Measurements from ENCODE around the gene POFUT2. TPM values are rescaled to one million over a fixed set of nuclear protein-coding genes. Genes with fewer than 3 reads are reported as not detected.
A peak's percentile ranks its signal among the peaks of the same experiment; 100 is the strongest.

Gene POFUT2
- total RNA-seq, 1 experiment from 2014 or later, result 31.9 TPM

DNA sequence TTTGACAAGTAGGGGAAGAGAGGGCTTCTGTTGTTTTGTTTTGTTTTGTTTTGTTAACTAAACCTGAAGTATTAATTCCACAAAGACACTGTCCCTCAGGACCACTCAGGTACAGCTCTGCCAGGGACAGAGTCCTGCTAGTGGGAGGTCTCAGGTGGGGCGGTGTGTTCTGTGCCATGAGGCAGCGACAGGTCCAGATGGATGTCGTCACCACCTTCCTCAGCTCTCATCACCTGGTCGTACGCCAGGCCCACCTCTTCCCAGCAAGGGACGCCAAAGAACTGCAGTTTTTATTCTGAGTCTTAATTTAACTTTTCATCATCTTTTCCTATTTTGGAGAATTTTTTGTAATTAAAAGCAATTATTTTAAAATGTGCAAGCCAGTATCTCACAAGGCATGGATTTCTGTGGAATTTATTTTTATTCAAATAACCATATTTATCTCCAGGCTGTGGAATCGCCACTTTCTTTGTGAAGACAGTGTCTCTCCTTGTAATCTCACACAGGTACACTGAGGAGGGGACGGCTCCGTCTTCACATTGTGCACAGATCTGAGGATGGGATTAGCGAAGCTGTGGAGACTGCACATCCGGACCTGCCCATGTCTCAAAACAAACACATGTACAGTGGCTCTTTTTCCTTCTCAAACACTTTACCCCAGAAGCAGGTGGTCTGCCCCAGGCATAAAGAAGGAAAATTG lies 62.5 kb downstream of the POFUT2 start:
- DNase-seq (ENCODE audit: low spot score), result no peak

- DNase-seq (ENCODE audit: low spot score), result peak; percentile 33
Observed at GRCh38 chr21:45224189-45224938, 63.3 kb downstream of the POFUT2 start.

DNA sequence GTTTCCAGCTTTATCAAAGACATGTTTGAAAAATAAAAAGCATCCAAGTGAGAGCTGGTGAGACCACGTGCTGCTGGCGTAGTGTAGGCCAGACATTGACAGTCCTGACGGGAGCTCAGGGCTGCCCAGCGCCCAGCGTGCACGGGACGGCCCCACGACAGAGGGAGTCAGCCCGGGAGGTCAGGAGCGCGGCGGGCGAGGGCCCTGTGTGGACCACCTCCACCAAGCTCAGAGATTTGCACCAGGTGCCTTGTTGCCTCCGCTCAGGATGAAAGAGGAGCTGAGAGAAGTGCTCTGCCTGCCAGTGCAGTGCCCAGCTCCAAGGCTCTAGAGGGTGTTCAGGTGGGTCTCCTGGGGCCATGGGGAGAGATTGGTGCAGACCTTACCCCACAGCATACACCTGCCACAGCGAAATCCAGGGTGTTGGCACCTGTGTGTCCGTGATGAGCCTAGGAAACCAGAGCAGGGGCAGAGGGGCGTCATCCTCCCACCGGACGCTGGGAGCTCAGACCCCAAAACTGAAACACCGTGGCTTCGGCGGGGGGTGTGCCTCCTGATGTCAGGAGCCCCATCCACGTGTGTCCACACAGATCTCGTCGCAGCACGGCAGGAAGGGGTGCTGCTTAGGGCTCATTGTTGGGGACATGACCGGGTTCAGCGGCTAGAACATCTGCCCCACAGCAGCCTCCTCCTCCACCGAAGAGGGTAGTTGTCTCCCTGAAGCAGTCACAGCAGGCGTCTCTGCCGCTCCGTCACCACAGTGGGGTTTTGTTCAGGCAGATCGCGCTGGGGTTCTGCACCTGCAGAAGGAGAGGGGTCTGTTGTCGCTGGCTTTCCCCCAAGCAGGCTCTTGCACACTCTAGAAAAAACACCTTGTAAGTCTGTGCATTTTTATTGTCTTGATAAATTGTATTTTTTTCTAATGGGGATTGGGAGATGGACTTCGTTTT lies 64.2 kb downstream of the POFUT2 start:
- no peak for DNase-seq (ENCODE audit: low spot score)

GRCh38 chr21:45222001-45222400 lies 65.7 kb downstream of the POFUT2 start:
- DNase-seq (ENCODE audit: low spot score), result no peak

DNA sequence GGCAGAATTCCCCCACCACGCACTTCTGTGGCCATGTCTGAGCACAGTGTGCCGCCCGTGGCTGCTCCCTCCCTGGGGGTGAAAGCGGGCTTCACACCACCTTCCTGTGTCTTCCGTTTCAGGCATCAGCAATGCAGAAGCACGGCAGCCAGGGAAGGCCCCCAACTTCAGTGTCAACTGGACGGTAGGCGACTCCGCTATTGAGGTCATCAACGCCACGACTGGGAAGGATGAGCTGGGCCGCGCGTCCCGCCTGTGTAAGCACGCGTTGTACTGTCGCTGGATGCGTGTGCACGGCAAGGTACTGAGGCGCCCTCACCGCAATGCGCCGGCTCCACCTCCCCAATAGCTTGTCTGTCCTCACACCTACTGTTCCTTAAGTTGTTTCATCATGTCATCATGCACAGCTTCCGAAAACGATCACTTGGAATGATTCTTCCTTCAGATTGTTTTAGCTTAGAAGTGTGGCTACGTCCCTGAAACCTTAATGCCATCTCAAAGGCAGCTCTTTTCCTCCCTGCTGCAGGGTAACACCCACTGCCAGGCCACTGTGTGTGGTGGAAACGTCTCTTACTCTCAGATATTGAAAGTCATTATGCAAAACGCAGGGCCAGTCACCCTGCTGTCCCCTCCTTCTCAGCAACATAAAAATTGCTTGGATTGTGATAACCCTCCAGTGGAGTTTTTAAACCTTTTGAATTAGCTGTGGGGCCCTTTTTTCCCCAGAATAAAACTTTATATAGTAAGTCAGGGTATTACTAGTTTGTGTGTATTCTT lies 66.8 kb downstream of the POFUT2 start:
- DNase-seq (ENCODE audit: low spot score), result no peak

DNA sequence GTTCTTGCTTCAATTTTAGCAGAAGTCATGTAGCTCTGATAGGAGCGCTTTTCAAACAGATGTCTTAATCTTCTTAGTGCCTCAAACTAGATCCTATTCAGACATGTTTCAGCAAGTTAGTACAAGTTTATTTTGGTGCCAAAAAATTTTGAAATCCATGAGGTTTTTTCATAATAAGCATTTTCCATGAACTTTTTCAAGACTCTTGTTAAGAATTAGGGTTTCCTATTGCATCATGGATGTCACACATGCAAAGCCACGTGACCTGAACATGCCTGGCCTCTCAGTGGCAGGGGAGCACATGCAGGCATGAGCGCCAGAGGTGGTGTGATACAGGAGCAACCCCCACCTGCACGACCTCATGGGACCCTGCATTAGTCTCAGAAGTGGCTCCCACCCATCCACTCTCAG lies 67.6 kb downstream of the POFUT2 start:
- DNase-seq (ENCODE audit: low spot score), result no peak

GRCh38 chr21:45219517-45219916 lies 68.2 kb downstream of the POFUT2 start:
- no peak for DNase-seq (ENCODE audit: low spot score)

DNA sequence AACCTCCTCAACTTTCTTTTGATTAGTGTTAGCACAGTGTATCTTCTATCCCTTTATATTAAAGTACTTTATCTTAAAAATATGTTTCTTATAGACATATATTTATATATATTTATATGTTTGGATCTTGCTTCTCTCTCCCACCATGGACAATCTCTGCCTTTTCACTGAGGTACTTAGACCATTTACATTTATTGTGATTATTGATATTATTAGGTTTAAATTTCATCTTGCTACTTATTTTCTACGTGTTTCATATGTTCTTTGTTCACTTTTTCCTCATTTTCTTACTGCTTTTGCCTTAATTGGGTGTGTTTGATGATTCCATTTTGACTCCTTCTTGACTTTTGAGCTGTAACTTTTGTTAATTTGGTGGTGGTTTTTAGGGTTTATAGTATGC lies 70.7 kb downstream of the POFUT2 start:
- no peak for DNase-seq (ENCODE audit: low spot score)

DNA sequence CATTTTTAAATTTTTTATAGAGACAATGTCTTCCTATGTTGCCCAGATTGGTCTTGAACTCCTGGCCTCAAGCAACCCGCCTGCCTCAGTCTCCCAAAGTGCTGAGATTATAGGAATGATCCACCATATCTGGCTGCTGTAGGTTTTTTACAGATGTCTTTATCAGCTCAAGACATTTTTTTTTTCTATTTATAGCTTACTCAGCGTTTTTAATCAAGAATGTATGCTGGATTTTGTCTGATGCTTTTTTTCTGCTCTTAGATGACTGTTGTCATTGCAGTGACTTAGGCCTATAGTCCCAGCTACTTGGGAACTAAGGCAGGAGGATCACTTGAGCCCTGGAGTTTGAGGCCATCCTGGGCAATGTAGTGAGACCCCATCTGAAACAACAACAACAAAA lies 72.5 kb downstream of the POFUT2 start:
- DNase-seq (ENCODE audit: low spot score), result no peak

Other genes starting within 250 kb of the POFUT2 start
- gene ADARB1, start 213.3 kb downstream of the POFUT2 start, total RNA-seq (2014; rRNA removed; shearing (Covaris generic)), result 13.3 and 15.7 TPM in 2 replicates
- gene COL18A1, start 117.3 kb upstream of the POFUT2 start, total RNA-seq (2014; rRNA removed; shearing (Covaris generic)), result 72.9 and 115 TPM in 2 replicates

Measured in A172 (cell line).